Stimulated activated CD8-positive, alpha-beta memory T cell treated with anti-CD3 and anti-CD28 coated beads, Interleukin-7, amount 100 ng/mL, for 48 hours (primary cell): Measurements from ENCODE around the gene SPAG17.

ENCODE experiments used
- DNase-seq, 2 donors: peaks; one replicate each; pipeline ENCODE4 v3.0.0-alpha.2; 2020; ENCODE audit warnings: low read depth in 1 of 2; ENCODE audit errors: extremely low read depth in 1 of 2

Gene SPAG17

DNA sequence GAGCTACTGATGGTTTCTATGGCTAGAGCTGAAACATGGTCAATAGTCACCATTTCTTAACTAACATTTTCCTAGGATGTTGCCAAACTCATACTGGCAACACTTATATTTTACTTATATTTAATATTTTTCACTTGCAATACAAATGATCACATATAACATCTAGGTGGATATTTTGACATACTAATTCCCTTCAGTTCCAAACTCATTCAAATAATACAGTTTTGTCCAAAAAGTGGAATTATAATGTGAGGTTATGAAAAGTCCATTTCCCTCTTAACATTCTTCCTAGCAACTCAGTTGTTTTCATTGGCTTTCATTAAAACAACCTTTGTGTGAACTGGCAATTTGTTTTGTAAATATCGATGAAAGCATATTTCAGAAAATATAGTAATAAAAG is 16.0 kb downstream of the SPAG17 start:
- no peak for DNase-seq

DNA sequence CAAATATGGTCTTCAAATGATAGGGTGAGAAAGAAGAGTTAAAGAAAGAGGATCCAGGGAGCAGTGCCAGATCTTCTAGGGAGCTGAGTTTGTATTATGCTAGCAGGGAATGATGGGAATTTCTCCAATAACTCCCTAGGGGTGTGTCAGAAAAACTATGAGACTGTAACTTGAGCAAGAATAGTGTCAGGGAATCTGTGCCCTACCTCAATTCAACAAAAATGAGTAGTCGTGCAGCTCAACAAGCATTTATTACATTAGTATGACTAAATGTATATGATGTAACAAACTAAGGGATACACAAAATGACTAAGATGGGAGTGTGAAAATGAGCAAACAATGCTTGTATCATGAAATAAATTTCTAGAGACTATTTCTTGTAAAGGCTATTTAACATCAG is 24.2 kb downstream of the SPAG17 start:
- DNase-seq: no peak

DNA sequence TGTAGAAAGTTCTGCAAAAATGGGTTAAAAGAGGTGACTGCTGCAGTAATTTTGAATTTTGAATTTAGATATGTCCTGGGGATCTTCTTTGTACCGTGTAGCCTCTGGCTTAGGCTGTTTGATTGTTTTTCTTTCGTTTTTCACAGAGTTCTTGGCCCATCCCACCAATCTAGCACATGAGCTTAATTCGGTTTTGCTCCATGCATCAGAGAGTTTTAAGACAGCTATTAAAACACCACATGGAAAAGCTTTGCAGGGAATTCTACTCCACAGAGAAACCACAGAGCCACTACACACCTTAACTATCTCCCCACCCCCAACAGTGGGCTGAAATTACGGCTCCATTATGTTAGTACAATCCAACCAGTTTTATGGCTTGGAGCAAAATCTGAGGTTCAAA is 25.5 kb downstream of the SPAG17 start:
- no peak for DNase-seq

DNA sequence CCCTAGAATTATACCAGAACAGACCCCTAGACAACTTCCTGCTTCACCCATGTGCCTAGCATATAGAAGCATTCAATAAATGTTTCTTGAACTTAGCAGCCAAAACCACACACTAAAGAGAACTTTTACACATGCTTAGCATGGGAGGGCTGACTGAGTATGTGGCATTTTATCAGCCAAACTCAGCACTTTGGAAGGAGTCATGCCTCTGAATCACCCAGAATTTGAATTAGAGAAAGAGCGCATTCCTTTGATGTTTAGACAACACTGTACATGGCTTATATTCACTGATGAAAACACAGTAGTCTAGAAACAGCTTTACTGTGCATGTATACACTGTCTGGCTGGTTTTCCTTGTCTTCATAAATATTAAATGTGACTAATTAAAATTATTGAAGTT is 26.1 kb downstream of the SPAG17 start:
- DNase-seq: no peak

DNA sequence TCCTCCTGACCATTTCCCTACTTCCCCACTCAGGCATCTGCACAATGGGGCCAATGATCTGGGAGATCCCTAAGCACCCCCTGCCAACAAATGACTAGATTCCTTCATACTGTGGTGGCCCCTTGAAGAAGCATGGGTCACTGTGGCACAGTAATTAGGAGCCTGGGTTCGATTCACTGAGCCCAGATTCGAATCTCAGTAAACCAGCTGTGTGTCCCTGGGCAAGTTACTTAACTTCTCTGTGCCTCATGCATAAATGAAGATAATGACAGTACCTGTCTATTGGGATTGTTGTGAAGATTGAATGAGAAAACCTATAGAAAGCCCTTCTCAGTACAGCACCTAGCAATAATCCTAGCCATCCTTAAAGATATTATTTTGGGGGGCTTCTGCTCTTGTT is 27.5 kb downstream of the SPAG17 start:
- DNase-seq: no peak

DNA sequence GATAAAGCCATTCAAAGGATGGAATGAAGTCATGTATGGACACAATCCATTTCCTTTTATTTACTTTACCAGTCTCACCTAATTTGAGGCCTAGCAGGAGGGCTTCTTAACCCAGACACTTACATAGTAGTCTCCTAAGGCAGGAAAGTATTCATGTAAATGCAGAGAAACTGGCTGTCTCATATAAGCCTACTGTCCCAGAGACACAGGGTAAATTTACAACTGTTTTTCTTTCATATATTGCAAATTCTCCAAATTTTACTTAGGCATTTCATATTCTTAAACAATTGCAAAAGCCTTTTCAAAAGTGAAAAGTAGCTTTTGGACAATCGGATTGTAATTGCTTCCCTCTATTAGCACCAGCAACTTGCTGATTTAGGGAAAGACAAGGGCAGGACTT is 29.9 kb downstream of the SPAG17 start:
- DNase-seq: no peak

DNA sequence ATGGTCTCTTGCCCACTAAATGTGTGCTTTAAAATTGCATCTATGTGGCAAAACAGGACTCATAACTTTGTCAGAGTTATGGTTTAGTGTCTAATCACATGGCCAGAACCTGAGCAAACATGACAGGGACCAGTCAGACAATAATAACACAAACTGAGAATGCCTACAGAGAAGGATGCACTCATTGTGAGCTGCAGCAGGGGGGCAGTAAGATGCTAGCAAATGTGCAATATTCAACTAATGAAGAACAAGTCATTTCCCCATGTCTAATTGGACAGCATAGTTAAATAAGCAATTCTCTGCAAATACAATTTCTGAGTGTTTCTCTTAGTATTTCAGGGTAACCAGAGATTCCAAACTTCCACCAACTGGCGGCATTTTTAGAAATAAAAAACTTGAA is 30.8 kb downstream of the SPAG17 start:
- DNase-seq: no peak

DNA sequence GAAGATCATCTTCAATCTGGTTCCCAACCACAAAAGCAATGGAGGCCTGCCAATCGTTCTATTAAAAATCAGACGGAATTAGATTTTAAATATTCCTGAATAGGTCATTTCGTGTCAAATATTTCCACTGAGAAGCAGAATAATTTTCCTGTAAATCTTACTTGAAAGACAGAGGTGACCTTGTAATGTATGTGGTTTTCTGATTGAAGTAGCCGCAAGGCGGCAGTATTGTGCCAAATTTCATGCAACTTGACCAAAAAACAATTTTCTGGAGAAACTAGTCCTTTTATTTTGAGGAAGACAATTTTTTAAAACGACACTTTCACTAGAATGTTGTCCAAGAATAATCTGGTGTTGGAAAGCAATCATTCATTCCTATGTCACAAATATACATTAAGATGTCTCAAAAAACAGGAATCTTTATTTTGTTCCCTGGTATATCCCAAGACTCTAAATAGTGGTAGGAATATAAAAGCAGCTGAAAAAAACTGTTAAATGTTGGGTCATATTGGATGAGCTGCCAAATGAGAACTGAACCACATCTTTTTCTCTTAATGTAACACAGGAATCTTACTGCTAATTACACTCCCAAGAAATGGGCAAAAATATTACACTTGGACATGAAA is 33.6 kb downstream of the SPAG17 start:
- no peak for DNase-seq

DNA sequence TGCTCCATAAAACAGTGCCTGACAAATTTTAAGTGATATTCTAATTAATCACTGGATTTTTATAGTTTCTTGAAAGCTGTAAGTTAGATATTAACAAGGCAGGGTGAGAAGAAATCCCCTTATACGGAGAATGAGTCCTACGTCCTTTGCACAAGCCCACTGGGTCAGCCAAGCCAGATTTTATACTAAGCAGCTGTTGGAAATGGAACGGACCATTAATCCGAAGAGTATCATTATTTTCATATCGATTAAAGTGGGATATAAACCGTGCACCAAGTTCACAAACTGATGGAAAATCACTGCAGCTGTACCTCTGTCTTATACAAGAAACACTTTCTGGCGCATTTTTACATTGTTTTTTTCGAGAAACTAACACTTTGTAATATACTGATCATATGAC is 35.2 kb downstream of the SPAG17 start:
- no peak for DNase-seq

DNA sequence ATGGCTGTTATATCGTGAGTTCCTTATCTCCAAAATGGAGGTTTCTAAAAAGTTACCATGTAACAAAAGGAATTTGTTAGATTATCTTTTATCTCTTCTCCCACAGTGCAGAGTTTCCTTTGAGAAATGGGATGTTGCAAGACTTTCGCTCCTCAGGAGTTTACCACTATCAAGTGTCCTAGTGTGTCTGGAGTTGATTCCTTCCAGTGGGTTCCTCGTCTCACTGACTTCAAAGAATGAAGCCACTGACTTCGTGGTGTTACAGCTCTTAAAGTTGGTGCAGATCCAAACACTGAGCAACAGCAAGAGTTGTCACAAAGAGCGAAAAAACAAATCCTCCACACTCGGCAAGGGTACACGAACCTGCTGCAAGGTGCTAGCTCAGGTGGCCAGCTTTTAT is 37.0 kb downstream of the SPAG17 start:
- DNase-seq: no peak

DNA sequence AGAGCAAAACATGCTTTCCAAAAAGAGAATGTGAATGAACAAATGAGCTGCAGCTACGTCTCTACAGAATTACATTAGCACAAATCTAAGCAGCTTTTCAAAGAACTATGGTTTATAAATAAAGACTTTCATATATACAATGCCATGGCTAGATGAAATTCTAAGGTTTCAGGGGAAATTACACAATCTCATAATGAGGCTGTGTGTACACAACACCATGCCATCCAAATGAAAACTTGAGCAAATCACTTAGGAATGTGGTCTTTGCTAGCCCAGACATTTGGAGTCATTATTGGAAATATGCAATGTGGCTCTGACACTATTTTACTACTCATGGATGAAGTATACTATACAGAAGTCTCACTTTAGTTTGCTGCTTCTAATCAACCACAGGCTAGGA is 37.5 kb downstream of the SPAG17 start:
- no peak for DNase-seq

DNA sequence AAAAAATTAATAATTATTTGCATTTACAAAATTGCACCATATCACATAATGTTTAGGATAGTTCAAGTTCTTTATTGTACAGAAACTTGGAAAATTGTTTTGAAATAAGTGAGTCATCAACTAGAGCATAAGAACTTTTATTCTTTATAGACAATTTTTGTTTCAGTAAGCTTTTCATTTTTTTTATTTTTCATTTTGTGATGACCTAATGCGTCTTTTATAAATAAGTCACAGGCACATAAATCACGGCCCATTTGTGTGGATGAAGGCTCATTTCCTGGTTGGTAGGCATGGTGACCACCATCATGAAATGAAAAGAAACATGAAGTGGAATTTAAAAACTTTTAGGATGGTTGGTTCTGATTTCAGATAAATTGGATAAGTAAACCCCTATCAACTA is 39.3 kb downstream of the SPAG17 start:
- DNase-seq: no peak

DNA sequence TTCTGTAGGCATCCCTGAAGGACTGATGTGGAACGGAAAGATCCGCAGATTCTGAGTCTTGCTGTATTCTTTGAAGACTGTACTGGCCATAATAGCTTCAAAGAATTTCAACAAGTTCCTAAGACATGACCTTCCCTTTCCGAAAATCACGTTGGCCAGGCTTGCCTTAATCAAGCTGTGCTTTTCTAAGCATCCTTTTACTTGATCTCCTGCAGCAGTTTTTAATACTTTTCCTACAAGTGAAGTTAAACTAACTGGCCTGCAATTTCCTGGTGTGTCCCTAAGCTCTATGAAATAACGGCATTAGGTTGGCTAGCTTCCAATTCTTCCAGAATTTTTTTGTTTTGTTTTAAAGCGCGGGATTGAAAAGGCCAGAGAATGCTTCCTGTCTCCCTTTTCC is 40.3 kb downstream of the SPAG17 start:
- DNase-seq: no peak

DNA sequence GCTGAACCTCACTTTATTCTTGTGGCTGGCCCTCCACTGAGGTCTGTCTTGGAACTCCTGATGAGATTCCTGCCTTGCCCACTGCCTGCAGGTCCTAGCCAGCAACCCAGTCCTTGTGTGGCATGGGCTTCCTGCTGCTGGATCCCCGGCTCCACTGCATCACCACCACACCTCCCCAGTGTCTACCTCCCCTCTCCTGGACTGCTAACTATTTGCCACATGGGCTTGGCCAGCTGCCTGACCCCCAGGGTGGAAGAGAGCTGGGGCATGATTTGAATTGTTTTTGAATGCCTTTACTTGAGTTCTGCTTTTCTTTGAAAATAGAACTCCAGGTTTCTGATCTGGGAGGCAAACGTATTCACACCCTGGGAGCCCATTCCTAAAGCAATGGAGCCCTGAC is 41.2 kb downstream of the SPAG17 start:
- DNase-seq: no peak

DNA sequence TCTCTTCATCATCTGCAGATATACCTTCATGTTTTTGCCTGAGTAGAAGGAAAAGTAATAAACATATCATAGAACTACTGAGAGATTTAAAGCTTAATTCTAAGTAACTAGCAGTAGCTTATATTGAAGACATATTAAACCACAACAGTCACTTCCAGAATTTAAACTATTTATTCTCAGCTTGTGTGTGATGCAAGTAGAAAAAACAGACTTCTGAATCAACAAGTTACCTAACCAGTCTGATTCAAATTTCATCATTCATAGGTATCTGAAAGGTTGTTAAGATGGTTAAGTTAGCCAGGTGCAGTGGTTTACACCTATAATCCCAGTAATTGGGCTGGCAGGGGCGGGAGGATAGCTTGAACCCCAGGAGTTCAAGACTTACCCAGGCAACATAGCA is 41.9 kb downstream of the SPAG17 start:
- DNase-seq: no peak

DNA sequence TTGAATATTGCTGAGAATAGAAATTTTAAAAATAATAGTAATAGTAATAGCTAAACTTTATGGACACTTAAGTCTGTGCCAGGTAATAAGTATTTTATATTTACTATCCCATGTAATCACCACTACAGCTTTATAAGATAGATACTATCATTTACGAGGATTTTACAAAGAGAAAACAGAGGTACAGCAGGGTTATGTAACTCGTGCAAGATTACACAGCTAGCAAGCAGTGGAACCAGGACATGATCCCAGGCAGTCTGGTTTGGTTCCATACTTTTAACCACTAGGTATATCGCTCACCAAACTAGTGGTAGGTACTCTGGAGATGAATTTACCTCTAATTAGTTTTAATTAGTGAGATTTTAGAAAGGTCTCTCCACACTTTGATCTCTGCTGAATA is 42.5 kb downstream of the SPAG17 start:
- DNase-seq: no peak

DNA sequence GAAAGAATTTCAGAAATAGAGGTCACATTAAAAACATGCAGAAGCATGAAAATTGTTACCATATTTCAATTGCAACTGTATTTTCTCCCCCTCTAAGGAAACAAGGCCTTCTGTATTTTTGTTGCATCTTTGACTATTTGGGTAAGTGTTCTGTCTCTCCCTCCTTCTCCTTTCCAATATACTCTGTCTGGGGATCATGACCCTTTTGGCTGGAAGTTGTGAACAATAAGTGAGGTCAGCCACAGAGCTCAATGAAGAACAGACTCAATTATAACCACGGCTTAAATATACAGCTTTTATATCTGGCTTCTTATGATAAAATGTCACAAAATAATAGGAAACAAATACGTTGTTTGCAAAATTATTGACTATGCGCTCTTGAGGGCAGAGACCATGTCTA is 47.1 kb downstream of the SPAG17 start:
- no peak for DNase-seq

DNA sequence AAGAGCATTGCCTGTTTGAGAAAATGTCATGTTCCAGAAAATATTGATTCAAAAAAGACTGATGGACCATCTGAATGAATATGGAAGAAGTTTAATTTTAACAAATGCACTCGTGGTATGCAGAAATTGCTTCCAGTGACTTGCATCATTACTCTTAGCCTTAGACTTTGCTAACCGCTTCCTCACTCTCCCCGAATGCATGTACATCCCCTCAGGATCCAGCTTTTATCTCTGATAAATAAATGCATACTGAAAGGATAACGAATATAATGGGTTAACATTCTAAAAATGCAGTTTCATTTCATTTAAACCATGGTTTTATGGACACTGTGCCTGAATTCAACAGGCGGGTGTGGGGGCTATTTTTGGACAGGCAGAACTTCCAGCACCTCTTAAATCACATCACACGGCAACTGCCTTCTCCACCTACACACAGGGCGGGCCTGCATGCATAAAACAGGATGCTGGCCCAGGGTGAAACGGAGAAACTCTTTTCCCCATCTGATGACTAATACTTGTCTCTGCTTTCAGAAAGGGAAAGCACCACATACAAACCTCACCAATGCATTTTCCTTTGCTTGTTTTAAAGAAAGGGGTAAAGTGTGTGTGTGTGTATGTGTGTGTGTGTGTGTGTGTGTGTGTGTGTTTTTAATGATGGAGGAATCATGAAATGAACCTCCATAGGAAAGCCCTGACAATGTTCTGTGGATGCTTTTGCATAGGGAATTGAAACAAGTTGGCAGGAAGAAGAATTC is 48.7 kb downstream of the SPAG17 start:
- DNase-seq: peak in 1 of 2 donors; percentile 36

DNA sequence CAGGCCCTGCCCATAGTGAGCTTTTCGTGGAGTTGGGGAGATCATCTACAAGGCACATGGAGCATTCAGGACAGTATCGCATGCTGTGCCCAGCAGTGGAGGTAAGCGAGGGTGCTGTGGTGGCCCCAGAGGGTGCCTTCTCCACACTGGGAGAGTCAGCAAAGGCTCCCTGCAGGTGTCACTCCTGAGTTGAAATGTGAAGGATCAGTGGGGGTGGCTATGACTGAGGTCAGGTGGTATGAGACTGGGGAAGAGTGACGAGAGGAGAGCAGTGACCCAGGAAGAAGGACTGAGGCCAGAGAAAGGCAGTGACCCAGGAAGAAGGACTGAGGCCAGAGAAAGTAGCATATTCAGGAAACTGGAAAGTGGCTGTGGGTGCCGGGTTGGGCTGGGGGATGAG is 53.0 kb downstream of the SPAG17 start:
- no peak for DNase-seq

DNA sequence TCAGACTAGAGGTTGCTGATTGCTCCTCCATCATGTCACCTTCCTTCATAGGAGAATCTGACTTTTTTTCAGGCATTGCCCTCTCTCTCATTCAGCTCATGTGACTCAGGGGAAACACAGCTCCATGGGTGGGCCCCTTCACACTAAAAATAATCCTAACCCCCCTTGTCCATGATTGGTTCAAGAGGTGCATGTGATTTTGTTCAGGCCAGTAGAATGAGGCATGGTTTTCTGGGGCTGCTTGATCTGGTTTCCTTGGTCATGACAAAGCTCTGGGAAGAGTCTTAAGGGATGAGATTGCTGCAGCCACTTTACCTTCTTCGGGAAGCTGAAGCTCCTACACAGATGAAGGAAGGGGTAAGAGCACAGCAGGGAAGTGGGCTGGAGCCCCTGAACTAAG is 56.3 kb downstream of the SPAG17 start:
- DNase-seq: no peak

DNA sequence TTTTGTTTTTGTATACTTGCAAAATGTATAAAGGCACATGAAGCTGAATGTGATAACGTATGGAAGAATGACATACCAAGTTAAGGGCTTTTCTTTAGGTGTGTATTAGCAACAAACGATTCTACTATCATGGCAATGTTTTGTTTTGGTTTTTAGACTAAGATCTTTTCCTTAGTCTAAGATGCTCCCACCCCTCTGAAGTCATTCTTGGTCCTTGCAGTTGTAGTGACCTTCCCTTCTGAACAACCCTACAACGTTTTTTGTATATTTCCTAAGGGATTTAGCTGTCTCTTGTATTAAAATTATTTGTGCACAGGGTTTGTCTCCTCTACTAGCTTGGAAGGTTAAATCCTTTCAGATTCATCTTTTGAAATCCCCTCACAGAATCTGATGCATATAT is 61.0 kb downstream of the SPAG17 start:
- no peak for DNase-seq

DNA sequence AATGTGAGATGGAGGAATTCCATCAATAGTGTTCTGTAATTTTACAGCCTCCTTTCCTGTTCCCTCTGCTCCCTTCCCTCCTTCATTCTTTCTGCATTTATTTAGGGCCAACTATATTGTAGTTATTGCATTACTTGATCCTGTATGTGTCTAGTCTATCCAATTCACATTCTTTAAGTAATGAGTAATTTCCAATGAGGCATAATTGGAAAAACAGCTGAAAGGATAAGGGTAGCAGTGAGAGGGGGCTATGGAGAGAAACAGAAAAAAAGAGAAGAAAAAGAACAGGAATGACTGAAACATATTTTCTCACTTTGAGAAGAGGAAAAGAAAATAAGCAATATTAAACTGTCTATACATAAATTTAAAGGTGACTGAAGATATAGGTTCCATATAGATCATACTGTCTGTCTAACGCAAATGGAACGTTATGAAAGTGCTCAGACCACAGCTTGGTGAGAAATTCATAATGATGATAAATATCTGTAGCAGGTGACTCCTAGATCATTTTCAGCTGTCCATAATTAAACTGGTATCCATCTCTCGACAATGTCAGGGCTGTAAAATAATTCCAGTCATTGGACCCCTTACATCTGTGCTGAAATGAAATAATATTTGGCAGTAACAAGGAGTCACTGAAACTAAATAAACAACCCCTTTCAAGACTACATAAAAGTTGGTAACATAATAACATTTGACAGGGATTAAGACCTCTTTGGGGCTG is 61.8 kb downstream of the SPAG17 start:
- no peak for DNase-seq
